WTC11 (cell line): ENCODE data around the gene YLPM1. TPM values are rescaled to one million over a fixed set of nuclear protein-coding genes. Genes with fewer than 3 reads are reported as not detected.

Source experiments
- ATAC-seq: fragments of 200-7000 bp; cut with Tn5 transposase; 2 replicates; pipeline ENCODE4 v1.10.0; 2021; ENCODE audit warnings: mild to moderate bottlenecking, moderate library complexity
- CTCF ChIA-PET: fragments of 300-600 bp; sonication (Branson Sonifier 250); formaldehyde crosslinking; loops from one replicate; lab custom pipeline; 2021; ENCODE audit warnings: antibody characterized with exemption; lab: Charles Lee
- POLR2A ChIA-PET: fragments of 350-600 bp; sonication (Branson Sonifier 250); formaldehyde crosslinking; loops from one replicate; lab custom pipeline; 2021; ENCODE audit warnings: antibody characterized with exemption; lab: Charles Lee
- DNase-seq: peaks from one replicate; pipeline ENCODE4 v3.0.0; 2021; ENCODE audit warnings: low spot score
- H3K27ac Mint-ChIP-seq: 2 replicates; pipeline ENCODE4 v1.8.0; 2021; ENCODE audit warnings: mixed read lengths
- H3K27me3 Mint-ChIP-seq: 2 replicates; pipeline ENCODE4 v1.8.0; 2021; ENCODE audit warnings: low read depth, mild to moderate bottlenecking, moderate library complexity, mixed read lengths
- H3K36me3 Mint-ChIP-seq: 2 replicates; pipeline ENCODE4 v1.8.0; 2021; ENCODE audit warnings: mixed read lengths
- H3K4me1 Mint-ChIP-seq: 2 replicates; pipeline ENCODE4 v1.8.0; 2022; ENCODE audit warnings: mixed read lengths
- H3K4me3 Mint-ChIP-seq: 2 replicates; pipeline ENCODE4 v1.8.0; 2021; ENCODE audit warnings: mild to moderate bottlenecking, moderate library complexity, mixed read lengths
- H3K9me3 Mint-ChIP-seq: 2 replicates; pipeline ENCODE4 v1.8.0; 2021; ENCODE audit warnings: mixed read lengths
- AFF4 ChIP-seq: sonication (generic); formaldehyde crosslinking; IDR thresholded peaks from 2 replicates; pipeline ENCODE4 v1.8.1; 2023; ENCODE audit warnings: mild to moderate bottlenecking, missing genetic modification reagents, borderline replicate concordance
- ATF3 ChIP-seq: sonication (generic); formaldehyde crosslinking; conservative IDR thresholded peaks from 2 replicates; pipeline ENCODE4 v1.8.1; 2022; ENCODE audit warnings: mild to moderate bottlenecking, missing genetic modification reagents
- CREB1 ChIP-seq: sonication (generic); formaldehyde crosslinking; IDR thresholded peaks from 2 replicates; pipeline ENCODE4 v1.8.0; 2023; ENCODE audit warnings: mild to moderate bottlenecking, missing genetic modification reagents
- GRHL2 ChIP-seq: fragments of 250-450 bp; sonication (Bioruptor Pico); IDR thresholded peaks from 2 replicates; pipeline ENCODE4 v1.8.0; 2022; ENCODE audit warnings: mild to moderate bottlenecking, moderate library complexity; ENCODE audit not compliant: insufficient replicate concordance, severe bottlenecking
- JAZF1 ChIP-seq: fragments of 250-450 bp; sonication (Bioruptor Pico); IDR thresholded peaks from 2 replicates; pipeline ENCODE4 v1.9.0; 2021; ENCODE audit warnings: moderate library complexity, mild to moderate bottlenecking, inconsistent platforms
- MXD4 ChIP-seq: fragments of 250-450 bp; sonication (Bioruptor Pico); IDR thresholded peaks from 2 replicates; pipeline ENCODE4 v1.8.0; 2021; ENCODE audit warnings: mild to moderate bottlenecking, moderate library complexity, borderline replicate concordance
- NR1H2 ChIP-seq: sonication (generic); formaldehyde crosslinking; IDR thresholded peaks from 2 replicates; pipeline ENCODE4 v1.9.0; 2021; ENCODE audit warnings: mild to moderate bottlenecking, moderate library complexity, missing genetic modification reagents
- SMAD3 ChIP-seq: sonication (generic); formaldehyde crosslinking; IDR thresholded peaks from 2 replicates; pipeline ENCODE4 v1.8.0; 2022; ENCODE audit warnings: missing genetic modification reagents, mild to moderate bottlenecking, borderline replicate concordance
- TEAD1 ChIP-seq: sonication (generic); formaldehyde crosslinking; IDR thresholded peaks from 2 replicates; pipeline ENCODE4 v1.8.0; 2022; ENCODE audit warnings: mild to moderate bottlenecking, missing genetic modification reagents
- USF2 ChIP-seq: sonication (generic); formaldehyde crosslinking; IDR thresholded peaks from 2 replicates; pipeline ENCODE4 v1.8.1; 2023; ENCODE audit warnings: mild to moderate bottlenecking, missing genetic modification reagents, moderate library complexity
- ZNF281 ChIP-seq: sonication (generic); formaldehyde crosslinking; IDR thresholded peaks from 2 replicates; pipeline ENCODE4 v1.8.0; 2023; ENCODE audit warnings: mild to moderate bottlenecking, missing genetic modification reagents
- ZNF317 ChIP-seq: sonication (generic); formaldehyde crosslinking; IDR thresholded peaks from 2 replicates; pipeline ENCODE4 v1.8.1; 2023; ENCODE audit warnings: low read depth, mild to moderate bottlenecking, moderate library complexity, missing genetic modification reagents, borderline replicate concordance
- ZNF512 ChIP-seq: sonication (generic); formaldehyde crosslinking; IDR thresholded peaks from 2 replicates; pipeline ENCODE4 v1.8.1; 2022; ENCODE audit warnings: missing genetic modification reagents, borderline replicate concordance
- total RNA-seq: library from RNA; stranded (reverse); gene quantifications from 3 replicates; pipeline ENCODE4 v1.2.3, GENCODE V29; 2021

Gene YLPM1
- total RNA-seq, 1 experiment from 2014 or later = 66.6 TPM

- POLR2A ChIA-PET = interaction anchor here (0.6 to 0.9 kb wide), 2 partner anchors 32 to 1160 kb away, joined by 3 to 4 read pairs; partner anchors contain the start of gene YLPM1
- Mint-ChIP-seq H3K27me3 (no peaks in the 10 kb centered on the region), H3K9me3 (no peaks in the 10 kb centered on the region), H3K4me1 (peaks cover 40% of the 10 kb centered on the region), H3K36me3 (peaks cover 26% of the 10 kb centered on the region), H3K4me3 (no peak overlapping the region), H3K27ac (no peak overlapping the region; the same call in 1 of the 2 replicates)
- TF ChIP-seq ZNF281 (CRISPR knock-in tag) (no peak), NR1H2 (CRISPR knock-in tag) (no peak), MXD4 (CRISPR knock-in tag) (no peak), USF2 (CRISPR knock-in tag) (no peak)
- DNase-seq (no peak), ATAC-seq (no peak)
- CTCF ChIA-PET = no interaction called here
Observed at GRCh38 chr14:74794947-74795346, 31.8 kb downstream of the YLPM1 start.

- POLR2A ChIA-PET = no interaction called here
- no peaks in the 10 kb centered on the region for H3K4me1 Mint-ChIP-seq
- H3K36me3 Mint-ChIP-seq = peaks cover 42% of the 10 kb centered on the region
- no peak for ATAC-seq
- CTCF ChIA-PET = interaction anchor here (0.6 kb wide), 1 partner anchor 542 kb away, joined by 3 read pairs; no protein-coding TSS in a partner anchor
- H3K4me3 Mint-ChIP-seq = no peak overlapping the region
- no peak overlapping the region for H3K27ac Mint-ChIP-seq
- no peak for DNase-seq
- no peaks in the 10 kb centered on the region for H3K9me3 Mint-ChIP-seq
- no peak for TF ChIP-seq GRHL2 (CRISPR knock-in tag)
- TF ChIP-seq AFF4 (CRISPR knock-in tag) = no peak
- no peak for TF ChIP-seq TEAD1 (CRISPR knock-in tag)
- TF ChIP-seq SMAD3 (CRISPR knock-in tag) = no peak
- no peak for TF ChIP-seq ATF3 (CRISPR knock-in tag)
- TF ChIP-seq CREB1 (CRISPR knock-in tag) = no peak
- no peak for TF ChIP-seq JAZF1 (CRISPR knock-in tag)
- no peak for TF ChIP-seq ZNF317 (CRISPR knock-in tag)
- no peak for TF ChIP-seq ZNF512
- TF ChIP-seq, all 79 proteins: peak for 0
- H3K27me3 Mint-ChIP-seq = no peaks in the 10 kb centered on the region
Observed at GRCh38 chr14:74799765-74800164, 36.6 kb downstream of the YLPM1 start.
